ENCODE data around the gene STK39.

STK39 gene

GRCh38 chr2:167945660-167946368 is 301.6 kb downstream of the STK39 start:
- Histone ChIP-seq H3K4me1 (no peaks in the 10 kb centered on the region), H3K9me3 (ENCODE audit: control insufficient read depth, low read length) (no peaks in the 10 kb centered on the region), H3K27ac (no peak overlapping the region), H3K4me3 (ENCODE audit: low read depth, low read length) (no peak overlapping the region), H3K79me2 (no peaks in the 10 kb centered on the region), H3K4me2 (ENCODE audit: low read length) (no peak overlapping the region), H2AFZ (no peak overlapping the region), H3K27me3 (ENCODE audit: control insufficient read depth, insufficient read depth, low read length) (no peaks in the 10 kb centered on the region), H3K9ac (no peak overlapping the region), H3K36me3 (ENCODE audit: control insufficient read depth, insufficient read depth, low read length) (no peaks in the 10 kb centered on the region)
- no peak for TF ChIP-seq CTCF (IDR thresholded peaks at IDR 0.05)

GRCh38 chr2:167944825-167945659 is 302.4 kb downstream of the STK39 start:
- H2AFZ ChIP-seq = no peak overlapping the region
- H3K4me3 ChIP-seq (ENCODE audit: low read depth, low read length) = no peak overlapping the region
- no peaks in the 10 kb centered on the region for H3K36me3 ChIP-seq (ENCODE audit: control insufficient read depth, insufficient read depth, low read length)
- no peaks in the 10 kb centered on the region for H3K27me3 ChIP-seq (ENCODE audit: control insufficient read depth, insufficient read depth, low read length)
- no peaks in the 10 kb centered on the region for H3K79me2 ChIP-seq
- no peaks in the 10 kb centered on the region for H3K4me1 ChIP-seq
- TF ChIP-seq CTCF (IDR thresholded peaks at IDR 0.05) = no peak
- H3K9ac ChIP-seq = no peak overlapping the region
- H3K27ac ChIP-seq = no peak overlapping the region
- no peaks in the 10 kb centered on the region for H3K9me3 ChIP-seq (ENCODE audit: control insufficient read depth, low read length)
- no peak overlapping the region for H3K4me2 ChIP-seq (ENCODE audit: low read length)

GRCh38 chr2:167943897-167944296 is 303.5 kb downstream of the STK39 start:
- no peak overlapping the region for H2AFZ ChIP-seq

GRCh38 chr2:167943368-167943767 is 304.0 kb downstream of the STK39 start:
- H3K27me3 ChIP-seq (ENCODE audit: control insufficient read depth, insufficient read depth, low read length) = no peaks in the 10 kb centered on the region
- H3K36me3 ChIP-seq (ENCODE audit: control insufficient read depth, insufficient read depth, low read length) = no peaks in the 10 kb centered on the region
- no peaks in the 10 kb centered on the region for H3K4me1 ChIP-seq
- TF ChIP-seq CTCF (IDR thresholded peaks at IDR 0.05) = no peak
- no peaks in the 10 kb centered on the region for H3K9me3 ChIP-seq (ENCODE audit: control insufficient read depth, low read length)
- H3K79me2 ChIP-seq = no peaks in the 10 kb centered on the region
- H2AFZ ChIP-seq = no peak overlapping the region
- no peak overlapping the region for H3K4me2 ChIP-seq (ENCODE audit: low read length)
- H3K9ac ChIP-seq = no peak overlapping the region
- H3K27ac ChIP-seq = no peak overlapping the region
- no peak overlapping the region for H3K4me3 ChIP-seq (ENCODE audit: low read depth, low read length)

More at GRCh38 chr2:167943897-167944296, 303.5 kb downstream of the STK39 start:
- Histone ChIP-seq H3K27me3 (ENCODE audit: control insufficient read depth, insufficient read depth, low read length) (no peaks in the 10 kb centered on the region), H3K79me2 (no peaks in the 10 kb centered on the region), H3K9me3 (ENCODE audit: control insufficient read depth, low read length) (no peaks in the 10 kb centered on the region), H3K9ac (no peak overlapping the region), H3K27ac (no peak overlapping the region), H3K36me3 (ENCODE audit: control insufficient read depth, insufficient read depth, low read length) (no peaks in the 10 kb centered on the region), H3K4me2 (ENCODE audit: low read length) (no peak overlapping the region), H3K4me3 (ENCODE audit: low read depth, low read length) (no peak overlapping the region), H3K4me1 (no peaks in the 10 kb centered on the region)
- TF ChIP-seq CTCF (IDR thresholded peaks at IDR 0.05) = no peak

Measured in parathyroid adenoma (tissue), 2 donors.